Stimulated activated CD4-positive, alpha-beta T cell treated with anti-CD3 and anti-CD28 coated beads, Interleukin-12 subunit alpha, Interleukin-12 subunit beta, amount 100 ng/mL, for 24 hours (primary cell): ENCODE measurements around the gene RAP1GAP.
A peak's percentile ranks its signal among the peaks of the same experiment; 100 is the strongest.

Experiments
- DNase-seq, 2 experiments: peaks; one replicate each; pipeline ENCODE4 v3.0.0-alpha.2; 2020; ENCODE audit warnings: low read depth in 2 of 2

Gene RAP1GAP

GRCh38 chr1:21610027-21610426 lies 59.1 kb downstream of the RAP1GAP start:
- DNase-seq, result no peak

GRCh38 chr1:21608798-21609197 lies 60.4 kb downstream of the RAP1GAP start:
- no peak for DNase-seq

GRCh38 chr1:21607549-21608529 lies 61.3 kb downstream of the RAP1GAP start:
- DNase-seq, result peak; percentile 18 to 60

- no peak for DNase-seq
These were observed 63.0 kb downstream of the RAP1GAP start for GRCh38 chr1:21605964-21606705.

- DNase-seq, result no peak
These were observed 64.0 kb downstream of the RAP1GAP start for GRCh38 chr1:21605012-21605715.

GRCh38 chr1:21604208-21604957 lies 64.8 kb downstream of the RAP1GAP start:
- DNase-seq, result no peak

GRCh38 chr1:21603177-21604138 lies 65.7 kb downstream of the RAP1GAP start:
- no peak for DNase-seq

- no peak for DNase-seq
These were observed 67.7 kb downstream of the RAP1GAP start for GRCh38 chr1:21601278-21602048.

- no peak for DNase-seq
These were observed 69.8 kb downstream of the RAP1GAP start for GRCh38 chr1:21599402-21599801.

- DNase-seq, result no peak
These were observed 70.3 kb downstream of the RAP1GAP start for GRCh38 chr1:21598904-21599303.

GRCh38 chr1:21598417-21598816 lies 70.7 kb downstream of the RAP1GAP start:
- no peak for DNase-seq

- no peak for DNase-seq
These were observed 71.4 kb downstream of the RAP1GAP start for GRCh38 chr1:21597753-21598152.

- DNase-seq, result no peak
These were observed 72.5 kb downstream of the RAP1GAP start for GRCh38 chr1:21596628-21597027.

GRCh38 chr1:21596174-21596573 lies 73.0 kb downstream of the RAP1GAP start:
- DNase-seq, result no peak

GRCh38 chr1:21594935-21595897 lies 73.9 kb downstream of the RAP1GAP start:
- DNase-seq, result peak; percentile 18 to 70

- no peak for DNase-seq
These were observed 74.7 kb downstream of the RAP1GAP start for GRCh38 chr1:21594501-21594900.

- no peak for DNase-seq
These were observed 75.9 kb downstream of the RAP1GAP start for GRCh38 chr1:21593231-21593630.
